Measurements from ENCODE around the gene DNTTIP2.

Gene DNTTIP2

GRCh38 chr1:93824834-93825233, 54.2 kb downstream of the DNTTIP2 start:
- no peak for DNase-seq (ENCODE audit: low spot score in 2 of 2)
- H3K9me3 ChIP-seq = no peaks in the 10 kb centered on the region
- in situ Hi-C loops (cut with MboI; ENCODE audit: low sequenced_read_pairs) = loop anchor here (10.0 to 25.0 kb wide), 2 partner anchors 190 to 388 kb away; partner anchors contain the start of gene FNBP1L
- no peaks in the 10 kb centered on the region for H3K27me3 ChIP-seq (ENCODE audit: low read depth)
- peaks cover 3% of the 10 kb centered on the region for H3K4me1 ChIP-seq
- no peak overlapping the region for H3K4me3 ChIP-seq
- H3K36me3 ChIP-seq (replicated peaks) = no peaks in the 10 kb centered on the region

- in situ Hi-C loops (cut with MboI; ENCODE audit: low sequenced_read_pairs) = loop anchor here (10.0 kb wide), 1 partner anchor 188 kb away; no protein-coding TSS in a partner anchor
- H3K27me3 ChIP-seq (ENCODE audit: low read depth) = no peaks in the 10 kb centered on the region
- DNase-seq (ENCODE audit: low spot score in 2 of 2) = no peak
- H3K9me3 ChIP-seq = no peaks in the 10 kb centered on the region
- peaks cover 3% of the 10 kb centered on the region for H3K4me1 ChIP-seq
- no peaks in the 10 kb centered on the region for H3K36me3 ChIP-seq (replicated peaks)
- H3K4me3 ChIP-seq = no peak overlapping the region
Measured at GRCh38 chr1:93822730-93823425, 56.1 kb downstream of the DNTTIP2 start.

- peaks cover 3% of the 10 kb centered on the region for H3K4me1 ChIP-seq
- DNase-seq (ENCODE audit: low spot score in 2 of 2) = no peak
- H3K4me3 ChIP-seq = no peak overlapping the region
- no peaks in the 10 kb centered on the region for H3K9me3 ChIP-seq
- H3K36me3 ChIP-seq (replicated peaks) = no peaks in the 10 kb centered on the region
- no peaks in the 10 kb centered on the region for H3K27me3 ChIP-seq (ENCODE audit: low read depth)
- in situ Hi-C loops (cut with MboI; ENCODE audit: low sequenced_read_pairs) = loop anchor here (10.0 kb wide), 1 partner anchor 187 kb away; no protein-coding TSS in a partner anchor
Measured at GRCh38 chr1:93821423-93822144, 57.4 kb downstream of the DNTTIP2 start.

- no peaks in the 10 kb centered on the region for H3K36me3 ChIP-seq (replicated peaks)
- H3K27me3 ChIP-seq (ENCODE audit: low read depth) = no peaks in the 10 kb centered on the region
- H3K4me3 ChIP-seq = no peak overlapping the region
- DNase-seq (ENCODE audit: low spot score in 2 of 2) = peak in 1 of 2 experiments; percentile 6
- H3K4me1 ChIP-seq = peaks cover 3% of the 10 kb centered on the region
- no peaks in the 10 kb centered on the region for H3K9me3 ChIP-seq
- in situ Hi-C loops (cut with MboI; ENCODE audit: low sequenced_read_pairs) = loop anchor here (10.0 kb wide), 1 partner anchor 186 kb away; no protein-coding TSS in a partner anchor
Measured at GRCh38 chr1:93820554-93821422, 58.2 kb downstream of the DNTTIP2 start.

- in situ Hi-C loops (cut with MboI; ENCODE audit: low sequenced_read_pairs) = no loop called here
- Histone ChIP-seq H3K36me3 (replicated peaks) (no peaks in the 10 kb centered on the region), H3K4me1 (peaks cover 3% of the 10 kb centered on the region), H3K9me3 (no peaks in the 10 kb centered on the region), H3K4me3 (no peak overlapping the region), H3K27me3 (ENCODE audit: low read depth) (no peaks in the 10 kb centered on the region)
- DNase-seq (ENCODE audit: low spot score in 2 of 2) = no peak
Measured at GRCh38 chr1:93818570-93818959, 60.4 kb downstream of the DNTTIP2 start.

- H3K27me3 ChIP-seq (ENCODE audit: low read depth) = no peaks in the 10 kb centered on the region
- DNase-seq (ENCODE audit: low spot score in 2 of 2) = no peak
- no peaks in the 10 kb centered on the region for H3K36me3 ChIP-seq (replicated peaks)
- peaks cover 3% of the 10 kb centered on the region for H3K4me1 ChIP-seq
- in situ Hi-C loops (cut with MboI; ENCODE audit: low sequenced_read_pairs) = no loop called here
- H3K9me3 ChIP-seq = no peaks in the 10 kb centered on the region
- H3K4me3 ChIP-seq = no peak overlapping the region
Measured at GRCh38 chr1:93817819-93818569, 61.0 kb downstream of the DNTTIP2 start.

- in situ Hi-C loops (cut with MboI; ENCODE audit: low sequenced_read_pairs) = no loop called here
- peaks cover 3% of the 10 kb centered on the region for H3K4me1 ChIP-seq
- H3K27me3 ChIP-seq (ENCODE audit: low read depth) = no peaks in the 10 kb centered on the region
- no peak overlapping the region for H3K4me3 ChIP-seq
- no peaks in the 10 kb centered on the region for H3K36me3 ChIP-seq (replicated peaks)
- H3K9me3 ChIP-seq = no peaks in the 10 kb centered on the region
- DNase-seq (ENCODE audit: low spot score in 2 of 2) = no peak
Measured at GRCh38 chr1:93816970-93817678, 61.9 kb downstream of the DNTTIP2 start.

Data from HAP-1 (cell line).